ENCODE measurements around the gene A4GALT. TPM values are rescaled to one million over a fixed set of nuclear protein-coding genes. Genes with fewer than 3 reads are reported as not detected.
"Not testable (repeated sequence)": the region's sequence is repeated elsewhere in the genome, so short reads cannot be mapped to it uniquely, and the experiment has no call there.

A4GALT gene
- total and polyA plus RNA-seq, 2 donors (not counting 1 experiment from before 2014, with no cell fraction given): 0.09 to 6.1 TPM

DNA sequence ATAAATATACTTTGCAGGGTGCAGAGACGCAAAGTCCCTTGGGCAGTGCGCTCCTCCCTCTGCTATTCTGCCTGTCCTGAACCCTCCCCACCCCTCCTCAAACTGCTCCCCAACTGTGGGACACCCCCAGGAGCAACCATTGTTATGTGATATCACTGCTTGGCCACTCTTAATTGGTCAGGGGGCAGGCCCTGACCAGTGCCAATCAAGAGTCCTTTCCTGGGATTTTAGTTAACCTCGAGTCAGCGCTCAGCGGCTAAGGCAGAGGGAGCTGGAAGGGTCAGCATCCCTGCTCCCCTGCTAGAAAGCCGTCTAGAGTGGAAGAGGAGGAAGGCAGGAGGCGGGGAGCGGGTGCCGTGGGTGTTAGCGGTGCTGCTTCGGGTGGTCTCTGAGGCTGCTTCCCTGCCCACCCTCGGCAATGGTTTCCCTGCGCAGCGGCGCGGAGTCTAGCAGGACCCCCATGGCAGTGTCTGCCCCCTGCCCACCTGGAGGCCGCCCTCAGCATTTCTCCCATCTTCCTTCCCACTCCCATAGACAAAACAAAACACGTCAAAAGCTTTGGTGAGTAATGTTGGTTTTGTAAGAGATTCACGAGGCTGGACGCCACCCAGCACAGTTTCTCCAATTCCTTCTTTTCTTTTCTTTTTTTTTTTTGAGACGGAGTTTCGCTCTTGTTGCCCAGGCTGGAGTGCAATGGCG lies 38.4 kb upstream of the A4GALT start:
- Mint-ChIP-seq H3K27ac (no peak overlapping the region), H3K27me3 (peaks cover 5% of the 10 kb centered on the region), H3K9me3 (ENCODE audit: insufficient read depth) (no peaks in the 10 kb centered on the region), H3K4me1 (peaks cover 4% of the 10 kb centered on the region), H3K4me3 (no peak overlapping the region)
- no peaks in the 10 kb centered on the region for H3K79me2 ChIP-seq (ENCODE audit: control insufficient read depth, insufficient read depth, low read length)
- H3K9me3 ChIP-seq (ENCODE audit: control extremely low read depth in 1 of 3, control insufficient read depth in 2 of 3, insufficient read depth in 1 of 3, low read length in 2 of 3): no peaks in the 10 kb centered on the region
- CTCF ChIA-PET: no interaction called here
- no peaks in the 10 kb centered on the region for H3K4me1 ChIP-seq (ENCODE audit: control insufficient read depth in 2 of 2, insufficient read depth in 2 of 2, low read length in 2 of 2)
- no peak overlapping the region for H3K4me2 ChIP-seq (replicated peaks; ENCODE audit: low read depth, low read length, poor library complexity, severe bottlenecking)
- no peak overlapping the region for H3K27ac ChIP-seq (ENCODE audit: low read length in 2 of 2)
- intact Hi-C loops (cut with micrococcal nuclease): no loop called here
- POLR2A ChIA-PET: no interaction called here
- no peak overlapping the region for H2AFZ ChIP-seq (ENCODE audit: insufficient read depth, low read depth, low read length, poor library complexity, severe bottlenecking)
- WGBS (ENCODE audit: insufficient coverage): 92% methylated on average over 13 of the region's 23 CpGs
- TF ChIP-seq EZH2 (IDR thresholded peaks at IDR 0.05; ENCODE audit: borderline replicate concordance, insufficient read depth, low read depth, low read length, poor library complexity, severe bottlenecking): no peak
- TF ChIP-seq, protein P1, sequence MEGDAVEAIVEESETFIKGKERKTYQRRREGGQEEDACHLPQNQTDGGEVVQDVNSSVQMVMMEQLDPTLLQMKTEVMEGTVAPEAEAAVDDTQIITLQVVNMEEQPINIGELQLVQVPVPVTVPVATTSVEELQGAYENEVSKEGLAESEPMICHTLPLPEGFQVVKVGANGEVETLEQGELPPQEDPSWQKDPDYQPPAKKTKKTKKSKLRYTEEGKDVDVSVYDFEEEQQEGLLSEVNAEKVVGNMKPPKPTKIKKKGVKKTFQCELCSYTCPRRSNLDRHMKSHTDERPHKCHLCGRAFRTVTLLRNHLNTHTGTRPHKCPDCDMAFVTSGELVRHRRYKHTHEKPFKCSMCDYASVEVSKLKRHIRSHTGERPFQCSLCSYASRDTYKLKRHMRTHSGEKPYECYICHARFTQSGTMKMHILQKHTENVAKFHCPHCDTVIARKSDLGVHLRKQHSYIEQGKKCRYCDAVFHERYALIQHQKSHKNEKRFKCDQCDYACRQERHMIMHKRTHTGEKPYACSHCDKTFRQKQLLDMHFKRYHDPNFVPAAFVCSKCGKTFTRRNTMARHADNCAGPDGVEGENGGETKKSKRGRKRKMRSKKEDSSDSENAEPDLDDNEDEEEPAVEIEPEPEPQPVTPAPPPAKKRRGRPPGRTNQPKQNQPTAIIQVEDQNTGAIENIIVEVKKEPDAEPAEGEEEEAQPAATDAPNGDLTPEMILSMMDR (IDR thresholded peaks at IDR 0.05): no peak
- H3K36me3 ChIP-seq (replicated peaks in 1 of 2; ENCODE audit: control extremely low read depth in 1 of 2, control insufficient read depth in 1 of 2, extremely low read depth in 1 of 2, insufficient read depth in 2 of 2, low read length in 1 of 2): no peaks in the 10 kb centered on the region
- no peaks in the 10 kb centered on the region for H4K20me1 ChIP-seq (ENCODE audit: control insufficient read depth, insufficient read depth, low read length, poor library complexity, severe bottlenecking)
- no peaks in the 10 kb centered on the region for H3K27me3 ChIP-seq (replicated peaks in 1 of 4; ENCODE audit: control extremely low read depth in 1 of 4, control insufficient read depth in 3 of 4, insufficient read depth in 4 of 4, low read length in 3 of 4)
- no peak overlapping the region for H3K9ac ChIP-seq (ENCODE audit: low read length)
- DNase-seq: no peak
- no peak overlapping the region for H3K4me3 ChIP-seq (ENCODE audit: control extremely low read depth in 1 of 5, extremely low read depth in 1 of 5, insufficient read depth in 1 of 5, low read depth in 2 of 5, low read length in 4 of 5)
- ATAC-seq (ENCODE audit: low read depth): no peak

DNA sequence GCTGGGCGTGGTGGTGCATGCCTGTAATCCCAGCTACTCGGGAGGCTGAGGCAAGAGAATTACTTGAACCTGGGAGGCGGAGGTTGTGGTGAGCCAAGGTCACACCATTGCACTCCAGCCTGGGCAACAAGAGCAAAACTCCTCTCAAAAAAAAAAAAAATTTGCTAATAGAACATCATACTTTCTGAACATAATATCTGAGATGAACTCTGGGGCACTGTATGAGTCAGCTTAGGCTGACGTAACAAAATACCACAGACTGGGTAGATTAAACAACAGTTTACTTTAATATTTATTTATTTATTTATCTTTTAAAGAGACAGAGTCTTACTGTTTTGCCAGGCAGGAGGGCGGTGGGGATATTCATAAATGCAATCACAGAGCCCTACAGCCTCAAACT lies 34.9 kb upstream of the A4GALT start:
- DNase-seq; H3K79me2 ChIP-seq (ENCODE audit: control insufficient read depth, insufficient read depth, low read length); H3K36me3 ChIP-seq (replicated peaks in 1 of 2; ENCODE audit: control extremely low read depth in 1 of 2, control insufficient read depth in 1 of 2, extremely low read depth in 1 of 2, insufficient read depth in 2 of 2, low read length in 1 of 2); H3K4me1 ChIP-seq (ENCODE audit: control insufficient read depth in 2 of 2, insufficient read depth in 2 of 2, low read length in 2 of 2); H2AFZ ChIP-seq (ENCODE audit: insufficient read depth, low read depth, low read length, poor library complexity, severe bottlenecking); CTCF ChIA-PET; H4K20me1 ChIP-seq (ENCODE audit: control insufficient read depth, insufficient read depth, low read length, poor library complexity, severe bottlenecking); intact Hi-C loops (cut with micrococcal nuclease); H3K27ac Mint-ChIP-seq; H3K4me3 Mint-ChIP-seq; H3K9me3 Mint-ChIP-seq (ENCODE audit: insufficient read depth); H3K27ac ChIP-seq (ENCODE audit: low read length in 2 of 2); H3K27me3 Mint-ChIP-seq; ATAC-seq (ENCODE audit: low read depth); H3K9me3 ChIP-seq (ENCODE audit: control extremely low read depth in 1 of 3, control insufficient read depth in 2 of 3, insufficient read depth in 1 of 3, low read length in 2 of 3); H3K27me3 ChIP-seq (replicated peaks in 1 of 4; ENCODE audit: control extremely low read depth in 1 of 4, control insufficient read depth in 3 of 4, insufficient read depth in 4 of 4, low read length in 3 of 4); H3K9ac ChIP-seq (ENCODE audit: low read length); H3K4me2 ChIP-seq (replicated peaks; ENCODE audit: low read depth, low read length, poor library complexity, severe bottlenecking); H3K4me3 ChIP-seq (ENCODE audit: control extremely low read depth in 1 of 5, extremely low read depth in 1 of 5, insufficient read depth in 1 of 5, low read depth in 2 of 5, low read length in 4 of 5): not testable (repeated sequence)
- WGBS (ENCODE audit: insufficient coverage): no CpG with 5 or more reads among the region's 5 CpGs
- POLR2A ChIA-PET: interaction anchor here (1.3 kb wide), 1 partner anchor 9 kb away, joined by 3 read pairs; no protein-coding TSS in a partner anchor
- H3K4me1 Mint-ChIP-seq: peaks cover 11% of the 10 kb centered on the region

DNA sequence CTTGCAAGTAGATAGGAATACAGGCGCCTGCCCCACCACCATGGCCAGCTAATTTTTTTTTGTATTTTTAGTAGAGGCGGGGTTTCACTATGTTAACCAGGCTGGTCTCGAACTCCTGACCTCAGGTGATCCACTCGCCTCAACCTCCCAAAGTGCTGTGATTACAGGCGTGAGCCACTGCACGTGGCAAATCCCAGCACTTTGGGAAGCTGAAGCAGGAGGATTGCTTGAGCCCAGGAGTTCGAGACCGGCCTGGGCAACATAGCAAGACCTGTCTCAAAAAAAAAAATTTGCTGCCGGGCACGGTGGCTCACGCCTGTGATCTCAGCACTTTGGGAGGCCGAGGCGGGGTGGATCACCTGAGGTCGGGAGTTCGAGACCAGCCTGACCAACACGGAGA lies 34.5 kb upstream of the A4GALT start:
- H4K20me1 ChIP-seq (ENCODE audit: control insufficient read depth, insufficient read depth, low read length, poor library complexity, severe bottlenecking); H3K4me1 ChIP-seq (ENCODE audit: control insufficient read depth in 2 of 2, insufficient read depth in 2 of 2, low read length in 2 of 2); ATAC-seq (ENCODE audit: low read depth); H3K27ac ChIP-seq (ENCODE audit: low read length in 2 of 2); H3K36me3 ChIP-seq (replicated peaks in 1 of 2; ENCODE audit: control extremely low read depth in 1 of 2, control insufficient read depth in 1 of 2, extremely low read depth in 1 of 2, insufficient read depth in 2 of 2, low read length in 1 of 2); H2AFZ ChIP-seq (ENCODE audit: insufficient read depth, low read depth, low read length, poor library complexity, severe bottlenecking); intact Hi-C loops (cut with micrococcal nuclease); H3K27me3 ChIP-seq (replicated peaks in 1 of 4; ENCODE audit: control extremely low read depth in 1 of 4, control insufficient read depth in 3 of 4, insufficient read depth in 4 of 4, low read length in 3 of 4); H3K4me2 ChIP-seq (replicated peaks; ENCODE audit: low read depth, low read length, poor library complexity, severe bottlenecking); H3K9ac ChIP-seq (ENCODE audit: low read length); DNase-seq; H3K27ac Mint-ChIP-seq; H3K27me3 Mint-ChIP-seq; H3K9me3 Mint-ChIP-seq (ENCODE audit: insufficient read depth); H3K79me2 ChIP-seq (ENCODE audit: control insufficient read depth, insufficient read depth, low read length); H3K4me3 Mint-ChIP-seq; H3K9me3 ChIP-seq (ENCODE audit: control extremely low read depth in 1 of 3, control insufficient read depth in 2 of 3, insufficient read depth in 1 of 3, low read length in 2 of 3); H3K4me3 ChIP-seq (ENCODE audit: control extremely low read depth in 1 of 5, extremely low read depth in 1 of 5, insufficient read depth in 1 of 5, low read depth in 2 of 5, low read length in 4 of 5): not testable (repeated sequence)
- WGBS (ENCODE audit: insufficient coverage): 90% methylated on average over 8 of the region's 16 CpGs
- ChIA-PET CTCF (interaction anchor here (0.7 kb wide), 1 partner anchor 1346 kb away, joined by 4 read pairs; no protein-coding TSS in a partner anchor), POLR2A (interaction anchor here (0.5 to 1.3 kb wide), 2 partner anchors 9 to 313 kb away, joined by 3 to 4 read pairs; no protein-coding TSS in a partner anchor)
- H3K4me1 Mint-ChIP-seq: peaks cover 11% of the 10 kb centered on the region
